Stimulated activated CD4-positive, alpha-beta T cell treated with anti-CD3 and anti-CD28 coated beads, Interleukin-4, amount 100 ng/mL, for 1 hour (primary cell): ENCODE data around the gene MYO16.

Experiments used
- DNase-seq: peaks from one replicate; pipeline ENCODE4 v3.0.0-alpha.2; 2020

The MYO16 gene

GRCh38 chr13:109256866-109257760 lies 627.7 kb downstream of the MYO16 start:
- DNase-seq: no peak
